Osteocyte (in vitro differentiated cells): ENCODE measurements around the gene NT5DC2. TPM values are rescaled to one million over a fixed set of nuclear protein-coding genes. Genes with fewer than 3 reads are reported as not detected.

ENCODE experiments used
- DNase-seq: peaks from one replicate; pipeline ENCODE4 v3.0.0; 2021; ENCODE audit warnings: mixed read lengths; ENCODE audit not compliant: unreplicated experiment; ENCODE audit errors: extremely low spot score
- H3K27ac Mint-ChIP-seq: one replicate; pipeline ENCODE4 v1.8.0; 2021; ENCODE audit warnings: mild to moderate bottlenecking, mixed read lengths; ENCODE audit not compliant: unreplicated experiment
- H3K27me3 Mint-ChIP-seq: one replicate; pipeline ENCODE4 v1.8.0; 2021; ENCODE audit warnings: mixed read lengths; ENCODE audit not compliant: unreplicated experiment
- H3K36me3 Mint-ChIP-seq: one replicate; pipeline ENCODE4 v1.8.0; 2021; ENCODE audit warnings: mixed read lengths; ENCODE audit not compliant: unreplicated experiment
- H3K4me1 Mint-ChIP-seq: one replicate; pipeline ENCODE4 v1.8.0; 2021; ENCODE audit warnings: mixed read lengths; ENCODE audit not compliant: unreplicated experiment
- H3K4me3 Mint-ChIP-seq: one replicate; pipeline ENCODE4 v1.8.0; 2021; ENCODE audit warnings: mild to moderate bottlenecking, moderate library complexity, mixed read lengths; ENCODE audit not compliant: unreplicated experiment
- H3K9me3 Mint-ChIP-seq: one replicate; pipeline ENCODE4 v1.8.0; 2021; ENCODE audit warnings: mixed read lengths; ENCODE audit not compliant: unreplicated experiment
- CTCF ChIP-seq: fragments of 200-600 bp; sonication (generic); IDR thresholded peaks from 2 replicates; pipeline ENCODE4 v1.5.0; 2021; ENCODE audit warnings: antibody characterized with exemption, mild to moderate bottlenecking, moderate library complexity
- total RNA-seq: library from RNA; stranded (reverse); gene quantifications from 2 replicates; pipeline ENCODE4 v1.2.1, GENCODE V29; 2021

The NT5DC2 gene
- total RNA-seq, 1 donor from 2014 or later = 178 TPM

DNA sequence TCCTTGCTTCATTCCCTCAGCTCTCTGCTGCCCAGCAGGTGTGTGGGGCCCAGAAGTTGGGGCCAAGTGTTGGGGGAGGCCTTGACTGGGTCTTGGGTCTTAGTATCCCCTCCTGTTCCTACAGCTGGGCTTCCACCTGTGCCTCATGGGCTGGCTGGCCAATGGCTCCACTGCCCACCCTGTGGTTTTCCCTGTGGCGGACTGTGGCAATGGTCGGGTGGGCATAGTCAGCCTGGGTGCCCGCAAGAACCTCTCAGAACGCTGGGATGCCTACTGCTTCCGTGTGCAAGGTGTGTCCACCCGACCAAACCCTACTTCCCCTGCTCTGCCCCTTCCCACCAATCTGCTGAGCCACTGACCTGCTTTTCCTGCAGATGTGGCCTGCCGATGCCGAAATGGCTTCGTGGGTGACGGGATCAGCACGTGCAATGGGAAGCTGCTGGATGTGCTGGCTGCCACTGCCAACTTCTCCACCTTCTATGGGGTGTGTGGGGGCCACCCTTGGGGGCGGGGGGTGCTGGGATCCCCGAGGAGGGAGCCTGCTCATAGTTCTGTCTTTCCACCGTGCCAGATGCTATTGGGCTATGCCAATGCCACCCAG, 10.9 kb downstream of the NT5DC2 start:
- Mint-ChIP-seq H3K36me3 (peaks cover 13% of the 10 kb centered on the region), H3K27me3 (no peaks in the 10 kb centered on the region), H3K4me3 (no peak overlapping the region), H3K27ac (no peak overlapping the region), H3K9me3 (no peaks in the 10 kb centered on the region), H3K4me1 (peaks cover 3% of the 10 kb centered on the region)
- no peak for DNase-seq
- no peak for TF ChIP-seq CTCF

DNA sequence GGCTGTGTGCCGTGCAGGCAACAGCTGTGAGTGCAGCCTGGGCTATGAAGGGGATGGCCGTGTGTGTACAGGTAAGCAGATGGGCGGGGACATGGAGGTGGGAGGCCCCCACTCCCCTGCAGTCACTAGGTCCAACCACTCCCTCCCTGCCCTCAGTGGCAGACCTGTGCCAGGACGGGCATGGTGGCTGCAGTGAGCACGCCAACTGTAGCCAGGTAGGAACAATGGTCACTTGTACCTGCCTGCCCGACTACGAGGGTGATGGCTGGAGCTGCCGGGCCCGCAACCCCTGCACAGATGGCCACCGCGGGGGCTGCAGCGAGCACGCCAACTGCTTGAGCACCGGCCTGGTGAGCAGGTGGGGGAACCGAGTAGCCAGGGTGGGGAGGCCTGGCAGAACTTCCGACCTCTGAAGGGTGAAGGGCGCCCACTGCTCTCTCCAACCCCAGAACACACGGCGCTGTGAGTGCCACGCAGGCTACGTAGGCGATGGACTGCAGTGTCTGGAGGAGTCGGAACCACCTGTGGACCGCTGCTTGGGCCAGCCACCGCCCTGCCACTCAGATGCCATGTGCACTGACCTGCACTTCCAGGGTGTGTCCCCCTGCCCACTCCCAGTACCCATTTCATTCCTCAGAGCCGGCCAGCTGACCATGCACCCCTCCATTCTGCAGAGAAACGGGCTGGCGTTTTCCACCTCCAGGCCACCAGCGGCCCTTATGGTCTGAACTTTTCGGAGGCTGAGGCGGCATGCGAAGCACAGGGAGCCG, 11.6 kb downstream of the NT5DC2 start:
- no peaks in the 10 kb centered on the region for H3K27me3 Mint-ChIP-seq
- H3K9me3 Mint-ChIP-seq = no peaks in the 10 kb centered on the region
- TF ChIP-seq CTCF = no peak
- DNase-seq = no peak
- no peak overlapping the region for H3K4me3 Mint-ChIP-seq
- H3K4me1 Mint-ChIP-seq = peaks cover 3% of the 10 kb centered on the region
- no peak overlapping the region for H3K27ac Mint-ChIP-seq
- peaks cover 9% of the 10 kb centered on the region for H3K36me3 Mint-ChIP-seq

DNA sequence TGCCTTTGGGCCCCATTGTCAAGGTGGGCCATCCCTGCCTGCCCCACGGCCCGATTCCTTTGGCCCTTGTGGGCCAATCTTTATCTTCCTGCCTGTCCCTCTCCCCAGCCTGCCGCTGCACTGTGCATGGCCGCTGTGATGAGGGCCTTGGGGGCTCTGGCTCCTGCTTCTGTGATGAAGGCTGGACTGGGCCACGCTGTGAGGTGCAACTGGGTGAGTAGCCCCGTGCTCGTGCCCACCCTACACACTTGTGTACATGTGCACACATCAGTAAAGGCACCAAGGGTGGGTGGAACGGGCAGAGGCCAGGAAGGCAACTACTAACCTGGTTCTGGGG, 12.2 kb downstream of the NT5DC2 start:
- Mint-ChIP-seq H3K27ac (no peak overlapping the region), H3K36me3 (peaks cover 9% of the 10 kb centered on the region), H3K9me3 (no peaks in the 10 kb centered on the region), H3K4me1 (peaks cover 3% of the 10 kb centered on the region), H3K27me3 (no peaks in the 10 kb centered on the region), H3K4me3 (no peak overlapping the region)
- TF ChIP-seq CTCF = no peak
- DNase-seq = no peak

DNA sequence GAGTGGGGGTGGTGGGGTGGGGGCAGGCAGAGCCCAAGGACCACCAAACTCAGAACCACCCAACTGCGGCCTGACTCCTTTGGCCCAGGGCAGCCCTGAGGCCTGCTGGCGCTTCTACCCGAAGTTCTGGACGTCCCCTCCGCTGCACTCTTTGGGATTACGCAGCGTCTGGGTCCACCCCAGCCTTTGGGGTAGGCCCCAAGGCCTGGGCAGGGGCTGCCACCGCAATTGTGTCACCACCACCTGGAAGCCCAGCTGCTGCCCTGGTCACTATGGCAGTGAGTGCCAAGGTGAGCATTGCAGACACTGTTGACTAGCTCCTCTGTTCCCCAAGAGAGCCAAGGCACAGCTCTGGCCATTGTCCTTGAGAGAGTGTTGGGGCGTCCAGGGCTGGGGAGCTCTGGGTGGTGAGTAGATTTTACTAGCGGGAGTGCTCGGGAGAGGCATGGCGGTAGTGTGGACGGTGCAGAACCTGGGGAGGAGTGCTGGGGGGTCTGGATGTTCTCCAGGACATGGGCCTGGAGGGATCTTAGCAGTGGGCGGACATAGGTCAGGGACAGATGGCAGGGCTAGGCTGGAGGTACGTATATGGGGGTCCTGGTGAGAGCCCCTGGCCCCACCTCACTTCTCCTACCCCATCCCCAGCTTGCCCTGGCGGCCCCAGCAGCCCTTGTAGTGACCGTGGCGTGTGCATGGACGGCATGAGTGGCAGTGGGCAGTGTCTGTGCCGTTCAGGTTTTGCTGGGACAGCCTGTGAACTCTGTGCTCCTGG, 12.8 kb downstream of the NT5DC2 start:
- no peak for DNase-seq
- no peaks in the 10 kb centered on the region for H3K27me3 Mint-ChIP-seq
- H3K27ac Mint-ChIP-seq = no peak overlapping the region
- no peaks in the 10 kb centered on the region for H3K9me3 Mint-ChIP-seq
- no peak overlapping the region for H3K4me3 Mint-ChIP-seq
- peaks cover 3% of the 10 kb centered on the region for H3K4me1 Mint-ChIP-seq
- no peak for TF ChIP-seq CTCF
- H3K36me3 Mint-ChIP-seq = peaks cover 9% of the 10 kb centered on the region

DNA sequence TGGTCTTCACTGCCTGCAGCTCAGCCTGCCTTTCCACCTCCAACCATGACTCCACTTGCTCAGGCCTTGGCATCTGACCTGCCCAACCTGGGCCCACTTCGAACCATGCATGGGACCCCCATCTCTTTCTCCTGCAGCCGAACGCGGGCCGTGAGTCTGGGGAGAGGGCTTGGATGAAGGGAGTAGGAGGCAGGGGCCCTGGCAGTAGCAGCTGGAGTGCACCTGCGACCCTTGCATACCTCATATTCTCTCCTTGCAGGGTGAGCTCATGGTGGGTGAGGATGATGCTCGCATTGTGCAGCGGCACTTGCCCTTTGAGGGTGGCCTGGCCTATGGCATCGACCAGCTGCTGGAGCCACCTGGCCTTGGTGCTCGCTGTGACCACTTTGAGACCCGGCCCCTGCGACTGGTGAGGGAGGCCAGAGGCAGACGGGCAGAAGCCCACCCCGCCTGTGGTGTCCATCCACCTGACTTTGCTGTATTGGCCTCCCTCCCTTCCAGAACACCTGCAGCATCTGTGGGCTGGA, 13.5 kb downstream of the NT5DC2 start:
- Mint-ChIP-seq H3K27me3 (no peaks in the 10 kb centered on the region), H3K9me3 (no peaks in the 10 kb centered on the region), H3K36me3 (peaks cover 9% of the 10 kb centered on the region), H3K4me1 (peaks cover 3% of the 10 kb centered on the region), H3K4me3 (no peak overlapping the region), H3K27ac (no peak overlapping the region)
- DNase-seq = no peak
- no peak for TF ChIP-seq CTCF
